ENCODE results near the gene LRP5.

DNA sequence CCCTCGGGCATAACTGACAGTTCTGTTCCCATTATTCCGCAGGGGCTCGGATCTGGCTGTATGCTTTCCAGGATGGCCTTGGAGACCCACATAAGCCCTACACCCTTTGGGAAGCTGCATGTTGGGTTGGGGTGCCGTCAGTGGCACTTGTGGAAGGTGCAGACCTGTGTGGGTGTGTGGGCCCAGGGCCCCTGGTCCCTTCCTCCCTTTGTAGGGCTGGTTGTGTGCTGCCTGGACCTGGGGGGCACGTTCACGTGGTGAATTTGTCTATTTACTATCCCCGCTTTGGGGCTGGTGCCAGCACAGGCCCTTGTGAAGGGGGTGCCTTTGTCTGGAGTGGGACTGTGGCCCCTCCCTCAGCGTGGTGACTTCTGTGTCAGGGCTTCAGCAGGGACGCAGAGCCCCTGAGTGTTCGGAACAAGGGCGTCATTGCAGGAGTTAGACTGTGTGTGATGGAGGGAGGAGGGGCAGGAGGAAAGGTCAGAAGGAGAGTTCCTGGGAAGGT is 133.2 kb downstream of the LRP5 start:
- TF ChIP-seq, protein P1, sequence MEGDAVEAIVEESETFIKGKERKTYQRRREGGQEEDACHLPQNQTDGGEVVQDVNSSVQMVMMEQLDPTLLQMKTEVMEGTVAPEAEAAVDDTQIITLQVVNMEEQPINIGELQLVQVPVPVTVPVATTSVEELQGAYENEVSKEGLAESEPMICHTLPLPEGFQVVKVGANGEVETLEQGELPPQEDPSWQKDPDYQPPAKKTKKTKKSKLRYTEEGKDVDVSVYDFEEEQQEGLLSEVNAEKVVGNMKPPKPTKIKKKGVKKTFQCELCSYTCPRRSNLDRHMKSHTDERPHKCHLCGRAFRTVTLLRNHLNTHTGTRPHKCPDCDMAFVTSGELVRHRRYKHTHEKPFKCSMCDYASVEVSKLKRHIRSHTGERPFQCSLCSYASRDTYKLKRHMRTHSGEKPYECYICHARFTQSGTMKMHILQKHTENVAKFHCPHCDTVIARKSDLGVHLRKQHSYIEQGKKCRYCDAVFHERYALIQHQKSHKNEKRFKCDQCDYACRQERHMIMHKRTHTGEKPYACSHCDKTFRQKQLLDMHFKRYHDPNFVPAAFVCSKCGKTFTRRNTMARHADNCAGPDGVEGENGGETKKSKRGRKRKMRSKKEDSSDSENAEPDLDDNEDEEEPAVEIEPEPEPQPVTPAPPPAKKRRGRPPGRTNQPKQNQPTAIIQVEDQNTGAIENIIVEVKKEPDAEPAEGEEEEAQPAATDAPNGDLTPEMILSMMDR (optimal IDR thresholded peaks at IDR 0.05 in 1 of 3, IDR thresholded peaks at IDR 0.05 in 1 of 3, conservative IDR thresholded peaks at IDR 0.05 in 1 of 3; ENCODE audit: extremely low read depth in 1 of 3, insufficient read depth in 2 of 3, low read length in 3 of 3) = no peak
- no peak for TF ChIP-seq EZH2 (IDR thresholded peaks at IDR 0.05; ENCODE audit: low read length)

Measured in keratinocyte (primary cell).